Measurements from ENCODE around the gene FGD3. TPM values are rescaled to one million over a fixed set of nuclear protein-coding genes. Genes with fewer than 3 reads are reported as not detected.

FGD3 gene
- total RNA-seq, 2 experiments from 2014 or later = 36.4 to 37.8 TPM

DNA sequence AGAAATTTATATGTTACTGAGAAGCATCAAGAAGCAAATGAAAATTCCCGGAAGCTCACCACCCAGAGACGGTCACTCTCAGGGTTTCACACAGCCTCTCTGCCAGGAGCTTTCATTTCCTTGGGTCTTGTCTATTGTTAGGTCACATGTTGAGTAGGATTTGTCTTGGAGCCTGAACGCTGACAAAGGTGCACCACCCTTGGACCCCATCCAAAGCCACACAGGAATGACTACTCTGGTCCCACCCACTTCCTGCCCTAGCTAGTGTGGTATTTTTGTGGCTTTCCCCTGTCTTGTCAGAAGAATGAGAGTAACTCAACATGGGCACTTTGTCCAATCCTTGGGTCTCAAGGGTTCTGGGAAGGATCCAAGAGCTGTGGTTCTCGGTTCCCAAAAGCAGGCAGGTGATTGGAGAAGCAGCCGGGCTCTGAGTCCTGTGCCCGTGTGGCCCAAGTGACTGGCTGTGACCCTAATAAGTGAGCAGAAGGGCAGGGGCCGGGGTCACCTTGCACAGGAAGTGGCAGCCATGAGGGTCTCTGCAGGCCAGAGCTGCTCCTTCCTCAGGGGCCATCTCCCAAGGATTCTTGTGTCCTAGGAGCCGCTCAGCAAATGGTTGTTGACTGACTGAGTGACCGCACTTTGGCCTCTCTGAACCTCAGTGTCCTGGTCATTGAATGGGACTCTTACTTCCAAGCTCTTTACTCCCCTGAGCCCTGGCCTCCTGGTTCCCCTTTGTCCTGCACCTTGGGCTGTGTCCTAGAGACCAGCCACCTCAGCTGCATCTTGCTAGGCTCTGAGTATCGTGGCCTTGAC is 6.9 kb downstream of the FGD3 start:
- ChIA-PET CTCF (interaction anchor here (0.9 to 3.8 kb wide), 6 partner anchors 9 to 202 kb away, joined by 3 to 16 read pairs (median 4); no protein-coding TSS in a partner anchor), POLR2A (interaction anchor here (0.7 to 2.2 kb wide), 4 partner anchors 10 to 180 kb away, joined by 3 to 7 read pairs (median 5); partner anchors contain the start of gene NINJ1)

DNA sequence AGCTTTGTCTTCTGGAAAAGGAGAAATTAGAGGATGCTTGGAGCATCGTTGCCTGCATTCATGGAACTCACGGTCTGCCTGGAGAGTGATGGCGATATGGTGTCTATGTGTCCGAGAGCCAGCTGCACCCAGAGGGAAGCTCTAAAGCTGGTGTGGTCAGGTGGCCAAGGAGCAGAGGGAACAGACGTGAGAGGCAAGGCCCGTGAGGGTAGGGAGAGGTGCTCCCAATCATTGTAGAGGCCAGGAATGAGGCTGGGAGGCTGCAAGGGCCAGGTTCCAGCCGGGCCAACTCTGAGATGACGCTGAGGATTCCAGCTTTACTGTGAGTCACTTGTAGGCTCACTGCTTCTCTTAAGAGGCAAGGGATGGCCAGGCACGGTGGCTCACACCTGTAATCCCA is 7.6 kb downstream of the FGD3 start:
- ChIA-PET CTCF (interaction anchor here (0.8 to 3.8 kb wide), 5 partner anchors 12 to 202 kb away, joined by 3 to 16 read pairs (median 4); no protein-coding TSS in a partner anchor), POLR2A (interaction anchor here (0.6 to 2.2 kb wide), 2 partner anchors 9 to 25 kb away, joined by 4 to 7 read pairs; no protein-coding TSS in a partner anchor)

DNA sequence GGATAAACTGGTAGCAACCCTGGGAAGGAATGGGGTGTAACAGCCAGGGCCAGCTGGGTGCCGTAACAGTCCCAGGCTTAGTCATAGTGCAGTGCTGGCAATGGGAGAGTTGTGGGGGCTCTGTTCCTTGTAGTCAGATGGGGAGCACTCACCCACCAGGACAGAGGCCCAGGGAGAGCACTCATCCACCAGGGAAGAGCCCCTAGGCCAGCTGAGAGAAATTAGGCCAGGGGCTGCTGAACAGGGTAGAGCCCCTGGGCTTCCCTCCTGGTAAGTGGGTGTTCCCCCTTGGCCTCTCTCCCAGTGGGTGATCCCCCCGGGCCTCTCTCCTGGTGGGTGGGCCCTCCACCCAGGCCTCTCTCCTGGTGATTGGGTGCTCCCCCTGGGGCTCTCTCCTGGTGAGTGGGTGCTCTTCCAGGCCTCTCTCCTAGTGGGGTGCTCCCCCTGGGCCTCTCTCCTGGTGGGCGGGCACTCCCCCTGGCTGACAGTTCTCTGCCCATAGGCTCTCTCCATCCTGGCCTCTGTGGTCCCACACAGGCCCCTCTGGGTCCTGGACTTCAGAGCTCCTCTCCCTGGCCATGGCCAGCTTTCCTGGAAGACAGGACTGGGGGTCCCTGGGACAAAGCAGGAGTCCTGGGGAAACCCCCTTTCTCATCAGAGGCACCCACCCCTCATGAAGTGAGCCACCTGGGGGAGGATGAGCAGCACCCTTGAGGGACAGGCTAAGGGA is 13.4 kb downstream of the FGD3 start:
- ChIA-PET POLR2A (no interaction called here), CTCF (no interaction called here)

DNA sequence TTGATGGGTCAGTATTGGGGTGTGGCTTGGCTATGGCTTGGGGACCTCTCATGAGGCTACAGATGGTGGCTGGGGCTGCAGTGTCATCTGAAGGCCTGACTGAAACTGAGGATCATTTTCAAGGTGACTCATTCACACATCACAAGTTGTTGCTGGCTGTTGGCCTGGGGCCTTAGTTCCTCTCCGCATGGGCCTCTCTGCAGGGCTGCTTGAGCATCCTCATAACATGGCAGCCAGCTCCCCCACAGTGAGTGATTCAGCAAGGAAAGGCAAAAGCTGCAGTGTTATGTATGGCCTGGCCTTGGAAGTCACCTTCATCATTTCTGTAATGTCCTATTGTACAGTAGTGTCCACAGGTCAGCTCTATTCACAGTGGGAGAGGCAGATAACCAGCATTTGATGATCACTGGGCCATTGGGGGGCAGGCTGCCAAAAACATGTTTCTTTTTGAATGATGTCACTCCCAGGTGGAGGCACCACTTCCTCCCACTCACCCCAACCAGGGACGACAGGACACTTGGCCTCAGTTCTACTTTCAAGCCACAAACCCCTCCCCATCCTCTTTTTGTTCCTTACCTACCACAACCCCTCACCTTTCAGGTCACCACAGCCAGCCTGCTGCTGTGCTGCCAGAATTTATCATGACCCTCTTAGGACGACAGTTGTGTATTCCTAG is 14.4 kb downstream of the FGD3 start:
- POLR2A ChIA-PET = interaction anchor here (1.0 kb wide), 1 partner anchor 172 kb away, joined by 3 read pairs; the partner anchor contains the start of gene NINJ1

DNA sequence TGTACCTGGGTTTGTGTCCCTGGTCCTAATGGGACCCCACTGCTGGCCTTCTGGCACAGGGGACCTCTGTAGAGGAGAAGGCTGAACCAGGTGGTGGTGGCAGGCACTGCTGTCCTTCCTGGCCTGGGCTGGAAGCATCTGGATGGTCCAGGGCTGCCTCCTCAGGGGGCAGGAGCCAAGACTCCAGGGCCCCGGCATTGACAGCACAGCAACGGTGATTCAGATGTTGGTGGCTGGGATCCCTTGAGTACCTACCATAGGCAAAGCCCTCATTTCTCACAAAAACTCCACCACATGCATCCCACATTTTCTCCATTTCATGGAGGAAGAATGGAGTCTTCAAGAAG is 15.0 kb downstream of the FGD3 start:
- POLR2A ChIA-PET = interaction anchor here (1.0 kb wide), 1 partner anchor 171 kb away, joined by 3 read pairs; the partner anchor contains the start of gene NINJ1

More for the DNA sequence above, 14.4 kb downstream of the FGD3 start:
- CTCF ChIA-PET = interaction anchor here (1.5 kb wide), 2 partner anchors 26 to 42 kb away, joined by 3 read pairs; no protein-coding TSS in a partner anchor

DNA sequence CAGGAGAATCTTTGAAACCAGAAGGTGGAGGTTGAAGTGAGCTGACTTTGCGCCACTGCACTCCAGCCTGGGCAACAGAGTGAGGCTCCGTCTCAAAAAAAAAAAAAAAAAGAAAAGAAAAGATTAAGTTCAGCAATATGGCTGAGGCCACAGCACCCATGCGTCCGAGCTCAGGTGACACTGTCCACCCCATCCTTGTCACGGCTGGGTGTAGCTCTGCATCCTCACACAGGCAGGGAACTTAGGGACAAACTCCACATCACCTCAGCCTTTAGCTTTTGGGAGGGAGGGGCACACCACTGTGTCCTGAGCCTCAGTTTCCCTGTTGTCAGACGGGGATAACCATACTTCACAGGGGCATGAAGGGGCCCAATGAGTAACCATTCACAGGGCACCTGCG is 15.5 kb downstream of the FGD3 start:
- CTCF ChIA-PET = interaction anchor here (1.5 to 1.6 kb wide), 3 partner anchors 9 to 41 kb away, joined by 3 to 4 read pairs (median 3); no protein-coding TSS in a partner anchor
- POLR2A ChIA-PET = no interaction called here

More for the DNA sequence above, 15.0 kb downstream of the FGD3 start:
- CTCF ChIA-PET = interaction anchor here (1.5 to 1.6 kb wide), 3 partner anchors 8 to 42 kb away, joined by 3 to 4 read pairs (median 3); no protein-coding TSS in a partner anchor

DNA sequence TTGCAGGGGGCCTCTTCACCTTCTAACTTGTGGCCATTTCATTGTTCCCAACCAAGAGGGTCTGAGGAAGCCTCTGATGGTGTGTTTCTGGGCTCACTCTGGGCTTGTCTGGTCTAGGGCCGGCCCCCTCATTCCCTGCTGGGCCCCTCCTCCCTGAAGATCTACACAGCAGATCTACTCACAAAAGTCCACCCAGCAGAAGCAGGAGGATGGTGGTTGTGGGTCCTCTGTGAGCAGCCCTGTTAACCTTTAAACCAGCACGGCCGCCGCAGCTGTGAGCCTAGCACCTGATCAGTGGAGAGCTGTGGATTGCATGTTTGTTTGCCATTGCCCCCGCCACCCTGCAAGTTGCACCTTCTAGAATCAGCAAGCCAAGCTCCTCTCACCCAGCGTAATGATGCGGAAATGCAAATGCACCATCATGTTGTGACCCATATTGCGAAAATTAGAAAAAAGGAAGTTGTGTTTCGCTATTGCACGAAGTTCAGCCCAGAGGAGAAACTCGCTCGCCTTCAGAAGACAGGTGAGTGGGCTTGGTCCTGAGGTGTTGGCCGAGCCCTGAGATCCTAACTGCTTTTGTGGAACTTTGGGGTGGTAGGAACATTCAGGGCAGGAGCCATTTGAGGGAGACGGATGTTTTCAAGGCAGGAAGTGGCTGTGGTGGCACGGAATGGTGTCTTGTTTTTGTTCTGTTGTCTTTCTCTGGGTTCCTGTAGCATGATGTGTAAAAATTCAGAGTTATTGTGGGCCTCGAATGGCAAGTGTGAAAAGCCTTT is 16.7 kb downstream of the FGD3 start:
- POLR2A ChIA-PET = interaction anchor here (0.6 to 1.1 kb wide), 5 partner anchors 9 to 1064 kb away, joined by 3 to 7 read pairs (median 5); partner anchors contain the start of gene IPPK
- CTCF ChIA-PET = interaction anchor here (1.0 to 1.6 kb wide), 2 partner anchors 10 to 134 kb away, joined by 3 to 4 read pairs; no protein-coding TSS in a partner anchor

DNA sequence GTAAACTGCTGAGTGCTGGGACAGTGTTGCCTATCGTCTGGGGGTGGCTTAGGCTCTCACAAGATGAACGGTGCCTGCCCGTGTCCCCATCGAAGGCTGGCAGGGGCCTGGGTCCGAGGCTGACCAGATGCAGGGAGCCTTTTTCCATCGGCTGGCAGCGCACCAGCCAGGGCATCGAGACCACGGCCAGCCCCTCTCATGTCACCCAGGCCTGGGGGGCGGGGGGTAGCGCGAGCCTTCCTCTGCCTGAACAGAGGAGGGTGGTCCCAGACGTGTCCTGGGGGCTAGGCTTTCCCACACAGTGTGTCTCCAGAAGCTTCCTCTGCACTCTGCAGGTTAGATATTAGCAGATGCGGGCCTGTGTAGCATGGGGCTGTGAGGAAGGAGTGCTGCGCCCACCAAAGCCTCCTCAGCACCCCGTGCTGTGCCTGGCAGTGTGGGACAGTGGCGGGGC is 17.3 kb downstream of the FGD3 start:
- CTCF ChIA-PET = interaction anchor here (2.4 to 4.1 kb wide), 2 partner anchors 7 to 11 kb away, joined by 11 to 16 read pairs; no protein-coding TSS in a partner anchor
- POLR2A ChIA-PET = interaction anchor here (0.6 to 1.1 kb wide), 4 partner anchors 8 to 295 kb away, joined by 3 to 7 read pairs (median 7); partner anchors contain the start of gene IPPK

DNA sequence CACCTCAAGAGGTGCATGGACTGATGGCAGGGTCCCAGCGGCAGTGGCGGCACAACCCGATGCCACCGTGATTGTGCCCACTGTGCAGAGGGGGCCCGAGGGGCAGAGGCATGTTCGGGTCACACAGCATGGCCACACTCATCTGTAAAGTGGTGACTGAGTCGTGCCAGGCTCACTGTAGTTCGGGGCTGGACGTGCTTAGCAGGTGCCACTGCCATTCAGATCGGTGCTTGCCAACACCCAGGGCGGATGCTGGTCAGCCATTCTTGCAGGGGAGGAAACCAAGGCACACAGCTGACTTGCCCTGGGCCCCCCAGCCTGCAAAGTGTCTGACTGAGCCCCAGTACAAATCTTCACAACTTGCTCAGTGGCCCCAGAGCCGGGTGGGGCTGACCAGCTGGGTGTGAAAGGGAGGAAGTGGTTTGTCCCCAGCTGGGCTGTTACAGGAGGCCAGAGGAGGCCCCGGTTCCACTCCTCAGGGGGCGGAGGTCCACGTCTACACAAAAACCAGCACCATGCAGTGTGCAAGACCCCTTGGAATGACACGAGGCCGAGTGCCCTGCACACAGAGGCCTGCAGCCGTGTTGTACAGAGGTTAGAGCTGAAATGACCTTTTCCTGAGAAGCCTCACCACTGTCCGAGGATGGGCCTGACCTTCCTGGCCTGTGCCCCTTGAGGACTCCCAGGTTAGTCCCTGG is 17.9 kb downstream of the FGD3 start:
- ChIA-PET CTCF (interaction anchor here (0.8 to 4.1 kb wide), 5 partner anchors 8 to 201 kb away, joined by 3 to 16 read pairs (median 11); no protein-coding TSS in a partner anchor), POLR2A (interaction anchor here (1.0 kb wide), 1 partner anchor 11 kb away, joined by 7 read pairs; no protein-coding TSS in a partner anchor)

DNA sequence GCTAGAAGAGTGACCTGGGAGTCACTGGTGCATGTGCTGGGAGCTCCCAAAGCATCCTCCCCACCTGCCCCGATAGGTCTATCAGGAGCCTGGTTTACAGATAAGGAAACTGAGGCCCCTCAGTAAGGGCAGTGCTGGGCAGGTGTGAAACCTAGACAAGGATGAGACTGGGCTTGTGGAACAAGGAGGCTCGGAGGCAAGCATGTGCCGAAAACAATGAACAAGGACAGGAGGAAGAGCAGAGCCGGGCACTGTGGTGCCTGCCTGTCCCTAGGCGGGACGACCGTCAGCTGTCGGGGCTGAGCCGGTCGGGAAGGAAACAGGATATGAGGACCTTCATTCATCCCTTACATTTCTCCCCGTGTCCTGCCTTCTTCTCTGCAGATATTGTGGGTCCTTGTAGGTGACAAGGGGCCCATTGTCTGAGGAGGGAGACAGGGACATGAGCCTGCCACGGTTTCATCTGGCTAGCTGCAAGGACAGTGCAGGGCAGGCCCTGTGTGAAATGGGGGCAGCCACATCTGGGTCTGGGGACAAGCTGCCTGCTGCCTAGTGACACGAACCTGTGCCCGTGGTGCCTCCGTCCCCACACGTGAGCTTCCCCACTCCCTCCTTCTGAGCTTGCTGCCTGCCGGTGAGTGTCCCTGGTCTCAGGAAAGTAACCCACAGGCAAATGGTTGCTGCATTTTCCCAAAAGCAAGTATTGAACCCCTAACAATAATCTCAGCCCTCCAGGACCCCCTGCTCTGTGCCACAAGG is 18.6 kb downstream of the FGD3 start:
- CTCF ChIA-PET = interaction anchor here (0.8 to 4.1 kb wide), 5 partner anchors 9 to 202 kb away, joined by 3 to 16 read pairs (median 11); no protein-coding TSS in a partner anchor

DNA sequence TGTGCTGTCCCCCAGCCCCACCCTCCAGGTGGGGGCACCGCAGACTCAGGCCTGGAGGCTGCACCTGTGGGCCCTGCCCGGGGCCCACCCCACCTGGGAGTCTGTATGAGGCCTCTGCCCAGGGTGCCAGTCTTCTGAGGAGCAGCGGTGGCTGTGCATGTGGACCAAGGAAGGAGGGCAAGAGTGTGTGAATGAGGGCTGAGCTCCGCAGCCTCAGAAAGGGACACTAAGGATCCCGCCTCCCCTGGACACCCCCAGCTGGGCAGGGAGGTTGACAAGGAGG is 19.1 kb downstream of the FGD3 start:
- ChIA-PET CTCF (interaction anchor here (1.4 to 4.1 kb wide), 4 partner anchors 9 to 202 kb away, joined by 3 to 16 read pairs (median 11); no protein-coding TSS in a partner anchor), POLR2A (no interaction called here)

More for the DNA sequence above, 18.6 kb downstream of the FGD3 start:
- POLR2A ChIA-PET = interaction anchor here (1.0 kb wide), 1 partner anchor 12 kb away, joined by 7 read pairs; no protein-coding TSS in a partner anchor

DNA sequence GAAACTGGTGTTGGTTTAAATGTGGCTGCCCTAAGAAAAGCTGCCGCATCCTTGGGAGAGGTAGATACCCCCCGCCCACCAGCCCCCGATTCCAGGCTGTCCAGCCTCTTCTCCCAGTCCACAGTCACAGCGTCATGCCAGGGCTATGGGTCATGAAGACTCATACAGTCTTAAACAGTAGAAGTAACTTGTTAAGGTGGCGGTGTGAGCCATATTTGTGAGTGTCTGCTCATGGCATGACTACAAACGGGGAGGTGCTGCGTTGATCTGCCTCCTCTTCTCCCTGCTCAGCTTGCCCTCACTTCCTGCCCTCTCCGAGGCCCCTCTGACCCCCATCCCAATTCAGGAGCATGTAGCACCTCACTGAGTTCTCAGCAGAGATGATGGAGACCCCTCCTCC is 20.8 kb downstream of the FGD3 start:
- POLR2A ChIA-PET = interaction anchor here (1.5 kb wide), 1 partner anchor 20 kb away, joined by 3 read pairs; no protein-coding TSS in a partner anchor
- CTCF ChIA-PET = interaction anchor here (0.6 to 4.1 kb wide), 2 partner anchors 14 to 186 kb away, joined by 3 to 16 read pairs; no protein-coding TSS in a partner anchor

DNA sequence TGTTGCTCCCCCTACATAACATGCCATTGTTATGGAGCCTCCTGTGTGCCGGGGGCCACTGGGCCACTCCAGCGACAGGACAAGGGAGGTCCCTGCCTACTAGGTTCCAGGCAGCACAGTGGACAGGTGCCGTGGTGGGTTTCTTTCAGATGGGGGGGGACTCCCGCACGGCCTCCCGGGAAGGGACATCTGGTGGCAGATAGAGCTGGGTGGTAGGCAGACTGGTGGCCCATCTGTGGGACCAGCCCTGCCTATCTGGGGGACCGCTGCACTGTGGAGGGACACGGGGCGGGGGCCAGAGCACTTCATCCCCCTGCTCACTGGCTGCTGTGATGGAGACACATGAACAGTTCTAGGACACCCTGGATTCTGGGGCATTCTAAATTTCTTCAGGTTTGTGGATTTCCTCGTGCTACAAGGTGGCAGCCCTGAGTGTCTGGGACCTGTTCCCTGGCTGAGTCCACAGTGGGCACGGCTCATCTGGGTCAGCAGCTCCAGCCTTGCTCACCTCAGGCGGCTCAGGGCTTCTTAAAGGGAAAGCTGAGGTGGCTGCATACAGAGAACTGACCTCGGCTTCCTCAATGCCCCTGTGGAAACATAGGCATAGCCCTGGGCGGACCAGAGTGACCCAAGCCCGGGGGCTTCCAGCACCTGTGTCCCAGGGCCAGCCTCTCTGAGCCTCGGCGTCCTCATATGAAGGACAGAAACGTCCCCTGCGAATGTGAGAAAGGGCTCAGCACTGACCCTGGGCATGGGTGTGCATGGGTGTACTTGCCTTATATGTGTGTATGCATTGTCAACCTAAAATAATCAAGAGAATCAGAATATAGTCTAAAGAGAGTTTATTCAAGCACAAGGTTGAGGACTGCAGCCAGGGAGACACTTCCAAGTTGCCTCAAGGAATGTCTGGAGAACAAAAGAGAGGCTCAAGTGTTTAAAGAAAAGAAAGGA is 22.5 kb downstream of the FGD3 start:
- ChIA-PET POLR2A (no interaction called here), CTCF (no interaction called here)

DNA sequence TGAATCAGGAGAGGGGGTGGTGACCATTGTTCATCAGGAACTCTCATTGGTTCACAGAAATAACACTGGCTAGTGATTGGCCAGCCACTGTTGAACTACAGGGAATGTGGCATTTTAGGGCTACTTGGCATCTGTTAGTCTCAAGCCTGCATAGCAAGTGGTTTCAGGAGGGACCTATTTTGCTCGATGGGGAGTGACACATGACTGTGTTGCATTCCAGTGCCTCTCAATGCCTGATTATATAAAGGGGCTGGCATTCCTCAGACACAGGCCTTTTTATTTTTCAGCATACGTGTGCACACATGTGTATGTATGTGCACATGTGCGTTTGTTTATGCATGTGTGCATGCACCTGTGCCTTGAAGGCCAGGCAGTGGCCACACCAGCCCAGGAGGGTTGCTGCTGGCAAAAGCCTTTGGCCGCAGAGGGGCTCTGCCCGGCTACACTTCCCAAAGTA is 23.2 kb downstream of the FGD3 start:
- CTCF ChIA-PET = interaction anchor here (1.3 kb wide), 1 partner anchor 14 kb away, joined by 3 read pairs; no protein-coding TSS in a partner anchor
- POLR2A ChIA-PET = no interaction called here

DNA sequence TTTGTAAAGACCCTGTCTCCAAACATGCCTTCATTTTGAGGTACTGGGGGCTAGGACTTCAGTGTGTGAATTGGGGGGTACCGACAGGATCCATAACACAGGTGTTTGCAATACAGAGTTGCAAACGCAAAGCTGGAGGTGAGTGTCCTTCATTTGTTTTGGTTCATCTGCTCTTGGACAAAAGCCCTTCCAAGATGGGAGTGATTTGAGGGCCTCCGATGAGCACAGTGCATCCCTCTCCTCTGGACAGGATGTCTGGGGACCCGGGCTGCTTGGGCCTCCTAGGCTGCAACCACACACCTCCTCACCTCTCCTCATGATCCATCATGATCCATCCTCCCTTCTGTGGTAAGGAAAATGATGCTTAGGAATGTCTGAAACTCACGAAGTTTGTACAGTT is 23.8 kb downstream of the FGD3 start:
- CTCF ChIA-PET = interaction anchor here (1.3 kb wide), 1 partner anchor 14 kb away, joined by 3 read pairs; no protein-coding TSS in a partner anchor
- POLR2A ChIA-PET = no interaction called here
